ENCODE data around the gene SHROOM1.
"Not testable (repeated sequence)": the region's sequence is repeated elsewhere in the genome, so short reads cannot be mapped to it uniquely, and the experiment has no call there.

SHROOM1 gene

GRCh38 chr5:132808866-132809265, 21.6 kb downstream of the SHROOM1 start:
- Mint-ChIP-seq H3K4me3 (no peak overlapping the region), H3K27ac (no peak overlapping the region), H3K27me3 (peaks cover 54% of the 10 kb centered on the region), H3K36me3 (no peaks in the 10 kb centered on the region), H3K4me1 (peaks cover 10% of the 10 kb centered on the region), H3K9me3 (no peaks in the 10 kb centered on the region)

GRCh38 chr5:132808448-132808847, 22.0 kb downstream of the SHROOM1 start:
- Mint-ChIP-seq H3K27me3 (peaks cover 56% of the 10 kb centered on the region), H3K4me3 (no peak overlapping the region), H3K4me1 (peaks cover 10% of the 10 kb centered on the region), H3K9me3 (no peaks in the 10 kb centered on the region), H3K36me3 (no peaks in the 10 kb centered on the region), H3K27ac (no peak overlapping the region)

GRCh38 chr5:132807163-132807838, 23.1 kb downstream of the SHROOM1 start:
- H3K4me1 Mint-ChIP-seq, result peaks cover 2% of the 10 kb centered on the region
- H3K27me3 Mint-ChIP-seq, result peaks cover 52% of the 10 kb centered on the region
- no peak overlapping the region for H3K27ac Mint-ChIP-seq
- H3K36me3 Mint-ChIP-seq, result no peaks in the 10 kb centered on the region
- no peaks in the 10 kb centered on the region for H3K9me3 Mint-ChIP-seq
- no peak overlapping the region for H3K4me3 Mint-ChIP-seq

GRCh38 chr5:132806804-132807162, 23.7 kb downstream of the SHROOM1 start:
- not testable (repeated sequence) for H3K9me3 Mint-ChIP-seq, H3K4me3 Mint-ChIP-seq, H3K4me1 Mint-ChIP-seq, H3K36me3 Mint-ChIP-seq
- Mint-ChIP-seq H3K27ac (peak overlapping the region; percentile 30), H3K27me3 (peaks cover 55% of the 10 kb centered on the region)

GRCh38 chr5:132805872-132806271, 24.6 kb downstream of the SHROOM1 start:
- peaks cover 48% of the 10 kb centered on the region for H3K27me3 Mint-ChIP-seq
- not testable (repeated sequence) for H3K4me3 Mint-ChIP-seq, H3K27ac Mint-ChIP-seq, H3K4me1 Mint-ChIP-seq, H3K9me3 Mint-ChIP-seq, H3K36me3 Mint-ChIP-seq

GRCh38 chr5:132804219-132804618, 26.2 kb downstream of the SHROOM1 start:
- H3K4me1 Mint-ChIP-seq, H3K36me3 Mint-ChIP-seq, H3K9me3 Mint-ChIP-seq, H3K27ac Mint-ChIP-seq, H3K4me3 Mint-ChIP-seq: not testable (repeated sequence)
- peaks cover 44% of the 10 kb centered on the region for H3K27me3 Mint-ChIP-seq

- not testable (repeated sequence) for H3K36me3 Mint-ChIP-seq, H3K27ac Mint-ChIP-seq
- peaks cover 41% of the 10 kb centered on the region for H3K27me3 Mint-ChIP-seq
Observed at GRCh38 chr5:132802685-132803066, 27.8 kb downstream of the SHROOM1 start.

GRCh38 chr5:132802044-132802684, 28.3 kb downstream of the SHROOM1 start:
- H3K27me3 Mint-ChIP-seq, result peaks cover 38% of the 10 kb centered on the region
- H3K4me1 Mint-ChIP-seq, result no peaks in the 10 kb centered on the region
- no peak overlapping the region for H3K4me3 Mint-ChIP-seq
- H3K36me3 Mint-ChIP-seq, result no peaks in the 10 kb centered on the region
- H3K9me3 Mint-ChIP-seq, result no peaks in the 10 kb centered on the region
- no peak overlapping the region for H3K27ac Mint-ChIP-seq

More at GRCh38 chr5:132802685-132803066, 27.8 kb downstream of the SHROOM1 start:
- H3K4me3 Mint-ChIP-seq, H3K4me1 Mint-ChIP-seq, H3K9me3 Mint-ChIP-seq: not testable (repeated sequence)

GRCh38 chr5:132800545-132800944, 29.9 kb downstream of the SHROOM1 start:
- Mint-ChIP-seq H3K4me1 (no peaks in the 10 kb centered on the region), H3K27me3 (peaks cover 31% of the 10 kb centered on the region), H3K9me3 (no peaks in the 10 kb centered on the region), H3K27ac (no peak overlapping the region), H3K36me3 (no peaks in the 10 kb centered on the region), H3K4me3 (no peak overlapping the region)

GRCh38 chr5:132799392-132799791, 31.1 kb downstream of the SHROOM1 start:
- Mint-ChIP-seq H3K4me3 (no peak overlapping the region), H3K36me3 (no peaks in the 10 kb centered on the region), H3K4me1 (no peaks in the 10 kb centered on the region), H3K27ac (no peak overlapping the region), H3K27me3 (peaks cover 25% of the 10 kb centered on the region), H3K9me3 (no peaks in the 10 kb centered on the region)

GRCh38 chr5:132797651-132798050, 32.8 kb downstream of the SHROOM1 start:
- Mint-ChIP-seq H3K4me3 (no peak overlapping the region), H3K27ac (no peak overlapping the region), H3K27me3 (peaks cover 18% of the 10 kb centered on the region), H3K36me3 (no peaks in the 10 kb centered on the region), H3K9me3 (no peaks in the 10 kb centered on the region), H3K4me1 (no peaks in the 10 kb centered on the region)

GRCh38 chr5:132791026-132791425, 39.4 kb downstream of the SHROOM1 start:
- Mint-ChIP-seq H3K27me3 (peaks cover 1% of the 10 kb centered on the region), H3K36me3 (no peaks in the 10 kb centered on the region), H3K27ac (no peak overlapping the region), H3K4me3 (no peak overlapping the region), H3K4me1 (no peaks in the 10 kb centered on the region), H3K9me3 (no peaks in the 10 kb centered on the region)

GRCh38 chr5:132790201-132790865, 40.1 kb downstream of the SHROOM1 start:
- Mint-ChIP-seq H3K9me3 (no peaks in the 10 kb centered on the region), H3K4me1 (no peaks in the 10 kb centered on the region), H3K4me3 (no peak overlapping the region), H3K36me3 (no peaks in the 10 kb centered on the region), H3K27ac (no peak overlapping the region), H3K27me3 (peaks cover 3% of the 10 kb centered on the region)

GRCh38 chr5:132788990-132789886, 41.2 kb downstream of the SHROOM1 start:
- H3K36me3 Mint-ChIP-seq, result no peaks in the 10 kb centered on the region
- no peak overlapping the region for H3K27ac Mint-ChIP-seq
- H3K27me3 Mint-ChIP-seq, result peaks cover 5% of the 10 kb centered on the region
- no peak overlapping the region for H3K4me3 Mint-ChIP-seq
- no peaks in the 10 kb centered on the region for H3K9me3 Mint-ChIP-seq
- H3K4me1 Mint-ChIP-seq, result no peaks in the 10 kb centered on the region

GRCh38 chr5:132788508-132788907, 41.9 kb downstream of the SHROOM1 start:
- no peak overlapping the region for H3K27ac Mint-ChIP-seq
- no peaks in the 10 kb centered on the region for H3K36me3 Mint-ChIP-seq
- no peaks in the 10 kb centered on the region for H3K4me1 Mint-ChIP-seq
- H3K27me3 Mint-ChIP-seq, result peaks cover 5% of the 10 kb centered on the region
- H3K9me3 Mint-ChIP-seq, result no peaks in the 10 kb centered on the region
- no peak overlapping the region for H3K4me3 Mint-ChIP-seq
